Measurements from ENCODE around the gene LCE2B. TPM values are rescaled to one million over a fixed set of nuclear protein-coding genes. Genes with fewer than 3 reads are reported as not detected.
"Not testable (repeated sequence)": the region's sequence is repeated elsewhere in the genome, so short reads cannot be mapped to it uniquely, and the experiment has no call there.

Gene LCE2B
- total and polyA plus RNA-seq, 3 donors from 2014 or later = not detected

DNA sequence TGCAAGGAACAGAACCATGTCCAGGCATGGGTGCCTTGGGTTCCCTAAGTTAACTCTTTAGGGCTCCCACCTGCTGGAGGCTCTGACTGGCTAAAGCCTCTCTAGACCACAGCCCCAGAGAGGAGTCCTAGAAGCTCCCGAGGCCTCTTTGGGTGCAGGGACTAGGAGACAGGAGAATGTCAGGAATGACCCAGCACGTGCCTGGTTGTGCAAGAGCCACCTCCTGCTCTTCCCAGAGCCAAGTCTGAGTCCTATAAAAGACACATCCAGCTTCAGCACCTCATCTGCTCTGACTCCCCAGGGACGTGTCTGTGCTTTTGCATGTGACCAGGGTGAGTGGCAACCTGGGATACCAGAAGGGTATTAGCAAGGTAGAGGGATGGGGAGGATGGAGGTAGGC lies 22.8 kb upstream of the LCE2B start, which contains the start of gene LCE2D:
Gene LCE2D (plus strand): TSS at position 283 of the 400 bp plus-strand sequence. CDS start 726 bp downstream, outside the sequence.
- TF ChIP-seq POLR2A (IDR thresholded peaks at IDR 0.05) (no peak), CTCF (IDR thresholded peaks at IDR 0.05) (no peak)
- Histone ChIP-seq H3K4me3 (no peak within 1 kb of the TSS), H3K36me3 (ENCODE audit: low read depth, missing control alignments) (no peaks in the 10 kb centered on the region), H3K27me3 (no peaks in the 10 kb centered on the region), H3K9me3 (no peaks in the 10 kb centered on the region), H3K27ac (no peak within 1 kb of the TSS), H3K4me1 (no peaks in the 10 kb centered on the region)
- intact Hi-C loops (cut with DNase I; ENCODE audit: low total_unique reads) = no loop called here
- no peak for DNase-seq
- 80 to 82% methylated on average over 3 of the region's 3 CpGs for WGBS, 2 donors

- H3K4me3 ChIP-seq; H3K9me3 ChIP-seq; H3K27ac ChIP-seq; H3K4me1 ChIP-seq; DNase-seq; intact Hi-C loops (cut with DNase I; ENCODE audit: low total_unique reads); H3K27me3 ChIP-seq; H3K36me3 ChIP-seq (ENCODE audit: low read depth, missing control alignments): not testable (repeated sequence)
- WGBS, 2 donors = 90 to 92% methylated on average over 1 of the region's 1 CpG
Measured at GRCh38 chr1:152666171-152666570, 19.8 kb upstream of the LCE2B start.

- intact Hi-C loops (cut with DNase I; ENCODE audit: low total_unique reads) = no loop called here
- Histone ChIP-seq H3K4me1 (no peaks in the 10 kb centered on the region), H3K27ac (no peak overlapping the region), H3K27me3 (no peaks in the 10 kb centered on the region), H3K4me3 (no peak overlapping the region), H3K9me3 (no peaks in the 10 kb centered on the region), H3K36me3 (ENCODE audit: low read depth, missing control alignments) (no peaks in the 10 kb centered on the region)
- WGBS, 2 donors = 89% methylated on average over 5 of the region's 5 CpGs
- no peak for DNase-seq
- TF ChIP-seq POLR2A (IDR thresholded peaks at IDR 0.05) (no peak), CTCF (IDR thresholded peaks at IDR 0.05) (no peak)
Measured at GRCh38 chr1:152667648-152668047, 18.3 kb upstream of the LCE2B start.

- intact Hi-C loops (cut with DNase I; ENCODE audit: low total_unique reads) = no loop called here
- 61 to 67% methylated on average over 2 of the region's 2 CpGs for WGBS, 2 donors
- Histone ChIP-seq H3K36me3 (ENCODE audit: low read depth, missing control alignments) (no peaks in the 10 kb centered on the region), H3K9me3 (no peaks in the 10 kb centered on the region), H3K27me3 (no peaks in the 10 kb centered on the region), H3K4me3 (no peak overlapping the region), H3K4me1 (no peaks in the 10 kb centered on the region), H3K27ac (no peak overlapping the region)
- DNase-seq = no peak
- TF ChIP-seq POLR2A (IDR thresholded peaks at IDR 0.05) = no peak
- no peak for TF ChIP-seq CTCF (IDR thresholded peaks at IDR 0.05)
Measured at GRCh38 chr1:152673016-152673415, 12.9 kb upstream of the LCE2B start.

GRCh38 chr1:152674983-152675382 lies 10.9 kb upstream of the LCE2B start, which contains the start of gene LCE2C:
Gene LCE2C (plus strand): TSS chr1:152675279. CDS start chr1:152676016, 737 bp downstream.
- H3K9me3 ChIP-seq; intact Hi-C loops (cut with DNase I; ENCODE audit: low total_unique reads); DNase-seq; H3K27ac ChIP-seq; H3K27me3 ChIP-seq; H3K4me1 ChIP-seq; H3K4me3 ChIP-seq; H3K36me3 ChIP-seq (ENCODE audit: low read depth, missing control alignments): not testable (repeated sequence)
- WGBS, 2 donors = 88% methylated on average over 3 of the region's 3 CpGs; no CpG with 5 or more reads in 1 of the 2 donors

DNA sequence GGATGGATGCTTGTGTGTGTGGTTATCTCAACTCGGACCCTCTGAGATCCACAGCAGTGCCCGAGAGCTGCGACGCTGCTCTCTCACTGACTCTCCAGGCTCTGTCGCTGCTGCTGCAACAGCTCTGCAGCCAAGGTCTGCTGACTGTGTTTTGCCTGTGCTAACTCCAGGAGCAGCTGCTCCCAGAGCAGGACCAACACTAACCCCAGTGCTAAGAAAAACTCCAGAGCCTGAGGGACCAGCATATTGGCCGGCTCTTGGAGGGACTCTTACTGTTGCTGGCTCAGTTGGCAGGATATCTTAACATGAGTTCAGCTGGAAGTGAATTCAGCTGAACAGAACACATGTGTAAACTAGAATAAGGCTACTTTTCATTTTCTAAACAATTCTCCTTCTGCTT lies 6.5 kb upstream of the LCE2B start:
- no peak overlapping the region for H3K27ac ChIP-seq
- H3K9me3 ChIP-seq = no peaks in the 10 kb centered on the region
- no peak for TF ChIP-seq POLR2A (IDR thresholded peaks at IDR 0.05)
- no peak for TF ChIP-seq CTCF (IDR thresholded peaks at IDR 0.05)
- WGBS, 2 donors = 69 to 91% methylated on average over 6 of the region's 6 CpGs
- H3K4me1 ChIP-seq = no peaks in the 10 kb centered on the region
- intact Hi-C loops (cut with DNase I; ENCODE audit: low total_unique reads) = no loop called here
- no peaks in the 10 kb centered on the region for H3K36me3 ChIP-seq (ENCODE audit: low read depth, missing control alignments)
- DNase-seq = no peak
- H3K4me3 ChIP-seq = no peak overlapping the region
- H3K27me3 ChIP-seq = no peaks in the 10 kb centered on the region

Measured in testis (tissue), 3 donors.